ENCODE data around the gene ABR. TPM values are rescaled to one million over a fixed set of nuclear protein-coding genes. Genes with fewer than 3 reads are reported as not detected.

ABR gene
- polyA plus RNA-seq, 2 of the 4 experiments (the other 2 are of a cell fraction), result 70.9 to 73.8 TPM

GRCh38 chr17:1095090-1095852 is 84.5 kb downstream of the ABR start:
- ChIA-PET CTCF (interaction anchor here (1.2 to 2.8 kb wide), 5 partner anchors 16 to 92 kb away, joined by 6 to 13 read pairs (median 8); no protein-coding TSS in a partner anchor), POLR2A (no interaction called here)
- no peak for DNase-seq (ENCODE audit: low read depth in 1 of 2, low spot score in 1 of 2)
- Histone ChIP-seq H3K4me3 (no peak overlapping the region), H3K27ac (no peak overlapping the region), H3K9me3 (no peaks in the 10 kb centered on the region), H3K4me1 (no peaks in the 10 kb centered on the region), H3K4me2 (no peak overlapping the region)
- FAIRE-seq, result no peak
- WGBS (ENCODE audit: missing lambda C conversion rate), result 90% methylated on average over 31 of the region's 31 CpGs
- TF ChIP-seq USF2 (IDR thresholded peaks at IDR 0.05), result no peak
- TF ChIP-seq, protein P1, sequence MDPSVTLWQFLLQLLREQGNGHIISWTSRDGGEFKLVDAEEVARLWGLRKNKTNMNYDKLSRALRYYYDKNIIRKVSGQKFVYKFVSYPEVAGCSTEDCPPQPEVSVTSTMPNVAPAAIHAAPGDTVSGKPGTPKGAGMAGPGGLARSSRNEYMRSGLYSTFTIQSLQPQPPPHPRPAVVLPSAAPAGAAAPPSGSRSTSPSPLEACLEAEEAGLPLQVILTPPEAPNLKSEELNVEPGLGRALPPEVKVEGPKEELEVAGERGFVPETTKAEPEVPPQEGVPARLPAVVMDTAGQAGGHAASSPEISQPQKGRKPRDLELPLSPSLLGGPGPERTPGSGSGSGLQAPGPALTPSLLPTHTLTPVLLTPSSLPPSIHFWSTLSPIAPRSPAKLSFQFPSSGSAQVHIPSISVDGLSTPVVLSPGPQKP (IDR thresholded peaks at IDR 0.05; ENCODE audit: low read depth, low read length), result no peak
- no peak for ATAC-seq

DNA sequence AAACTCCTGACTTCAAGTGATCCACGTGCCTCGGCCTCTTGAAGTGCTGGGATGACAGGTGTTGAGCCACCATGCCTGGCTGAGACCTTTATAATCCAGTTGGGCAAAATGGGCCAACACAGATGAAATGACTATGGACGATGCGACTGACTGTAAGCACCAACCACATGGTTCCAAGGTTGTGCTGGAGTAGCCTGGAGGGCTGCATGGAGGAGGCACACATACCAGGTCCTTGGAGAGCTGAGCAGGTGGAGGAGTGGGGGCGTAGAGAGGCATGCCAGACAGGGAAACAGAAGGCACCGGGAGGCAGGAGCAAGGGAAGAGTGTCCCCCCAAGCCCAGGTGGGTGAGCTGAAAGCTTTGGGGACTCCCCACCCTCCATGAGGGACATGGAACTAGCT is 85.2 kb downstream of the ABR start:
- Histone ChIP-seq H3K9me3 (no peaks in the 10 kb centered on the region), H3K4me2 (no peak overlapping the region), H3K4me1 (no peaks in the 10 kb centered on the region), H3K27ac (no peak overlapping the region), H3K4me3 (no peak overlapping the region)
- WGBS (ENCODE audit: missing lambda C conversion rate), result 94% methylated on average over 6 of the region's 6 CpGs
- FAIRE-seq (no peak), ATAC-seq (no peak), DNase-seq (ENCODE audit: low read depth in 1 of 2, low spot score in 1 of 2) (no peak)
- POLR2A ChIA-PET, result no interaction called here
- TF ChIP-seq MYC (IDR thresholded peaks at IDR 0.05; ENCODE audit: borderline replicate concordance, low read length) (no peak), ZFP36 (IDR thresholded peaks at IDR 0.05; ENCODE audit: borderline replicate concordance, partially characterized antibody) (peak; percentile 93), RARB (CRISPR knock-in tag; IDR thresholded peaks at IDR 0.05) (no peak)
- CTCF ChIA-PET, result interaction anchor here (0.7 to 1.1 kb wide), 2 partner anchors 28 to 53 kb away, joined by 3 read pairs; no protein-coding TSS in a partner anchor

DNA sequence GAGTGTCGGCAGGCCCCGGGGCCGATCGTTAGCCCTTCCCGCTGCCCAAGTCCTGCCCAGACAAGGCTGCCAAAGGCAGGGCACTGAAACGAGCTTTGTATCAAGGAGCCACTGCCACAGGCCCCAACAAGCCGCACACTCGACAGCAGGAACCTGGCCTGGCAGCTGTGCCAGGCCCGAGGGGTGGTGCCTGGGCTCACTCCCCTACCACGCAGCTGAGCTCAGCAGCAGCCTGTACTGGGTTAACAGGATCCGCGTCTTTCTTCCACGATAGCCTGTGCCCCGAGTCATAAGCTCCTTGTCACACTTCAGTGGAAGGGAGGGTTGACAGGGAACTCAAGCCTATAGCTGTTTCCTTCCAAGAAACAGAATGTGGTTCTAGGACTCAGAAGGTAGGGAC is 87.9 kb downstream of the ABR start:
- DNase-seq (ENCODE audit: low read depth in 1 of 2, low spot score in 1 of 2) (no peak), ATAC-seq (no peak), FAIRE-seq (no peak)
- Histone ChIP-seq H3K9me3 (no peaks in the 10 kb centered on the region), H3K4me3 (no peak overlapping the region), H3K4me2 (no peak overlapping the region), H3K4me1 (peaks cover 18% of the 10 kb centered on the region), H3K27ac (no peak overlapping the region)
- POLR2A ChIA-PET, result no interaction called here
- TF ChIP-seq HMGXB4 (CRISPR knock-in tag; IDR thresholded peaks at IDR 0.05; ENCODE audit: borderline replicate concordance) (no peak), ATOH8 (CRISPR knock-in tag; IDR thresholded peaks at IDR 0.05; ENCODE audit: low read depth) (no peak), BHLHE40 (IDR thresholded peaks at IDR 0.05; ENCODE audit: low read depth, low read length) (no peak)
- 87% methylated on average over 14 of the region's 14 CpGs for whole genome bisulfite sequencing (ENCODE audit: missing lambda C conversion rate)
- CTCF ChIA-PET, result interaction anchor here (1.1 to 3.0 kb wide), 3 partner anchors 11 to 96 kb away, joined by 4 to 7 read pairs (median 4); no protein-coding TSS in a partner anchor

DNA sequence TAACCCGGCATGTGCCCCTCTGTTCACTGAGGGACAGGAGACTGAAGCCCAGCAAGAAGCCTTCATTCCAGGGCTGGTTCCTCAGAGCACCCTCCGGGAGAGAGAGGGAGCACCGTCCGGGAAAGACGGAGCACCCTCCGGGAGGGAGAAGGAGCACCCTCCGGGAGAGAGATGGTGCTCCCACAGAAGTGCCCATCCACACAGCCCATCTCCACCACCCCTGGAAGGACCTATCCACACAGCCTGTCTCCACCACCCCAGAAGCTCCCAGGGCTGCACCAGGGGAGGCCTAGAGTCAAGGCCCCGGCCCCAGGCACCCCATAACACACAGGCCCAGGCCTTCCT is 88.6 kb downstream of the ABR start:
- DNase-seq (ENCODE audit: low read depth in 1 of 2, low spot score in 1 of 2), result no peak
- ATAC-seq, result no peak
- no peak for FAIRE-seq
- H3K9me3 ChIP-seq, result no peaks in the 10 kb centered on the region
- CTCF ChIA-PET, result interaction anchor here (1.0 to 2.6 kb wide), 5 partner anchors 8 to 33 kb away, joined by 3 to 12 read pairs (median 5); no protein-coding TSS in a partner anchor
- no peak overlapping the region for H3K4me2 ChIP-seq
- H3K4me1 ChIP-seq, result peaks cover 21% of the 10 kb centered on the region
- WGBS (ENCODE audit: missing lambda C conversion rate), result 94% methylated on average over 8 of the region's 8 CpGs
- POLR2A ChIA-PET, result no interaction called here
- TF ChIP-seq FOSB (CRISPR knock-in tag; IDR thresholded peaks at IDR 0.05) (no peak), CBX8 (IDR thresholded peaks at IDR 0.05) (no peak), HDAC2 (IDR thresholded peaks at IDR 0.05) (no peak), EP300 (IDR thresholded peaks at IDR 0.05) (no peak), NR3C1 (IDR thresholded peaks at IDR 0.05) (no peak), ZSCAN20 (CRISPR knock-in tag; IDR thresholded peaks at IDR 0.05) (no peak)
- no peak overlapping the region for H3K27ac ChIP-seq
- no peak overlapping the region for H3K4me3 ChIP-seq
